ENCODE measurements around the gene NUDT21. TPM values are rescaled to one million over a fixed set of nuclear protein-coding genes. Genes with fewer than 3 reads are reported as not detected.
"Not testable (repeated sequence)": the region's sequence is repeated elsewhere in the genome, so short reads cannot be mapped to it uniquely, and the experiment has no call there.

Gene NUDT21
- total and polyA plus RNA-seq, 10 of the 15 experiments (the other 5 are each of a cell fraction or from before 2014, with no cell fraction given): 70.1 to 229 (median 127) TPM

GRCh38 chr16:56399047-56399446 lies 52.1 kb downstream of the NUDT21 start (continued):
- TF ChIP-seq CUX1 (IDR thresholded peaks at IDR 0.05; ENCODE audit: insufficient replicate concordance, low read depth, low read length): no peak

GRCh38 chr16:56396724-56397123 lies 54.4 kb downstream of the NUDT21 start:
- H3K4me1 ChIP-seq (ENCODE audit: control insufficient read depth, insufficient read depth, low read length); H2AFZ ChIP-seq (ENCODE audit: control insufficient read depth, low read depth, low read length); H3K9me3 ChIP-seq (replicated peaks; ENCODE audit: control insufficient read depth, insufficient read depth, low read length); H3K27me3 ChIP-seq (replicated peaks in 1 of 2; ENCODE audit: control insufficient read depth in 2 of 2, insufficient read depth in 2 of 2, low read length in 1 of 2); POLR2A ChIA-PET; H3K9ac ChIP-seq (ENCODE audit: control insufficient read depth, insufficient read depth, low read length); RAD21 ChIA-PET (ENCODE audit: unreplicated experiment); H3K4me2 ChIP-seq (ENCODE audit: control insufficient read depth, insufficient read depth); H4K20me1 ChIP-seq (ENCODE audit: control insufficient read depth, insufficient read depth); H3K79me2 ChIP-seq (ENCODE audit: control insufficient read depth, insufficient read depth, low read length); H3K4me3 ChIP-seq; CTCF ChIA-PET; SMC1A ChIA-PET (ENCODE audit: uncharacterized antibody, unreplicated experiment); intact Hi-C loops (cut with micrococcal nuclease; ENCODE audit: unreplicated experiment); H3K27ac ChIP-seq (ENCODE audit: control insufficient read depth, insufficient read depth); in situ Hi-C loops (cut with MboI); ATAC-seq; BruUV-seq (replicated peaks); FAIRE-seq; DNase-seq (ENCODE audit: low read depth, low spot score): not testable (repeated sequence)
- WGBS (ENCODE audit: insufficient coverage, insufficient replicate concordance, low lambda C conversion rate, missing lambda C conversion rate): 77% methylated on average over 3 of the region's 3 CpGs
- peaks cover 7 to 15% of the 10 kb centered on the region in 2 experiments for H3K36me3 ChIP-seq (ENCODE audit: control insufficient read depth in 2 of 2, insufficient read depth in 2 of 2, low read length in 1 of 2)

Measured in GM12878 (cell line).